Caco-2 (cell line): ENCODE data around the gene TOR1B. TPM values are rescaled to one million over a fixed set of nuclear protein-coding genes. Genes with fewer than 3 reads are reported as not detected.

Experiments used
- BruUV-seq: library from RNA; stranded (reverse); fragments of 400-500 nt; replicated peaks from 2 replicates; lab custom pipeline; 2021; lab: Mats Ljungman, UMichigan
- CTCF ChIA-PET: fragments of 300-600 bp; sonication (Branson Sonifier 250); formaldehyde crosslinking; loops from one replicate; lab custom pipeline; 2022; ENCODE audit warnings: antibody characterized with exemption; lab: Charles Lee
- POLR2A ChIA-PET: fragments of 300-600 bp; sonication (Branson Sonifier 250); formaldehyde crosslinking; loops from one replicate; lab custom pipeline; 2022; ENCODE audit warnings: antibody characterized with exemption; lab: Charles Lee
- DNase-seq, 2 experiments: peaks; one replicate each; pipeline versions ENCODE4 v3.0.0 to v3.0.0-alpha.2; 2020 to 2022
- H3K27me3 ChIP-seq: replicated peaks from 2 replicates; pipeline ENCODE4 v1.6.0; 2011; ENCODE audit warnings: low read length; ENCODE audit not compliant: control insufficient read depth, insufficient read depth
- H3K36me3 ChIP-seq: 2 replicates; pipeline ENCODE4 v1.5.1; 2011; ENCODE audit warnings: low read length; ENCODE audit not compliant: control insufficient read depth, insufficient read depth
- H3K4me1 ChIP-seq: fragments of 250-450 bp; sonication (Bioruptor Pico); 2 replicates; pipeline ENCODE4 v1.5.1; 2020; ENCODE audit warnings: mild to moderate bottlenecking
- H3K4me3 ChIP-seq: 2 replicates; pipeline ENCODE4 v1.5.1; 2011; ENCODE audit warnings: low read depth, mild to moderate bottlenecking, control low read depth, low read length
- H3K9me3 ChIP-seq: fragments of 250-450 bp; sonication (Bioruptor Pico); 2 replicates; pipeline ENCODE4 v1.5.1; 2020; ENCODE audit warnings: mild to moderate bottlenecking, moderate library complexity
- H3K27ac Mint-ChIP-seq: one replicate; pipeline ENCODE4 v1.8.0; 2022; ENCODE audit warnings: mixed read lengths; ENCODE audit not compliant: unreplicated experiment
- H3K27me3 Mint-ChIP-seq: one replicate; pipeline ENCODE4 v1.8.0; 2022; ENCODE audit warnings: mixed read lengths; ENCODE audit not compliant: insufficient read depth, unreplicated experiment
- H3K36me3 Mint-ChIP-seq: one replicate; pipeline ENCODE4 v1.8.0; 2022; ENCODE audit warnings: mild to moderate bottlenecking, mixed read lengths; ENCODE audit not compliant: insufficient read depth, unreplicated experiment
- H3K4me1 Mint-ChIP-seq: one replicate; pipeline ENCODE4 v1.8.0; 2022; ENCODE audit warnings: low read depth, mixed read lengths; ENCODE audit not compliant: unreplicated experiment
- H3K4me3 Mint-ChIP-seq: one replicate; pipeline ENCODE4 v1.8.0; 2022; ENCODE audit warnings: mild to moderate bottlenecking, moderate library complexity, mixed read lengths; ENCODE audit not compliant: unreplicated experiment
- H3K9me3 Mint-ChIP-seq: one replicate; pipeline ENCODE4 v1.8.0; 2022; ENCODE audit warnings: mixed read lengths; ENCODE audit not compliant: unreplicated experiment
- intact Hi-C: fragments of 100-400 bp; cut with micrococcal nuclease; formaldehyde crosslinking; loops from one replicate; pipeline ENCODE4 v1.10.0; 2022; ENCODE audit not compliant: unreplicated experiment
- total RNA-seq: library from RNA; stranded (reverse); gene quantifications from 2 replicates; pipeline ENCODE4 v1.2.3, GENCODE V29; 2022
- TF ChIP-seq, protein P1 (sequence below), 2 experiments: fragments of 200-600 bp in 1 of 2; IDR thresholded peaks; 1 replicate in 1 of 2; 2 replicates in 1 of 2; pipeline versions ENCODE4 v1.5.1 to v1.8.0; 2011 to 2022; ENCODE audit warnings: antibody characterized with exemption in 1 of 2, control low read depth in 1 of 2, inconsistent platforms in 1 of 2, low read depth in 1 of 2, low read length in 1 of 2, mild to moderate bottlenecking in 1 of 2, moderate library complexity in 1 of 2; ENCODE audit not compliant: insufficient read depth in 1 of 2, severe bottlenecking in 1 of 2, unreplicated experiment in 1 of 2

The TOR1B gene
- total RNA-seq, 1 experiment from 2014 or later = 22.8 TPM

DNA sequence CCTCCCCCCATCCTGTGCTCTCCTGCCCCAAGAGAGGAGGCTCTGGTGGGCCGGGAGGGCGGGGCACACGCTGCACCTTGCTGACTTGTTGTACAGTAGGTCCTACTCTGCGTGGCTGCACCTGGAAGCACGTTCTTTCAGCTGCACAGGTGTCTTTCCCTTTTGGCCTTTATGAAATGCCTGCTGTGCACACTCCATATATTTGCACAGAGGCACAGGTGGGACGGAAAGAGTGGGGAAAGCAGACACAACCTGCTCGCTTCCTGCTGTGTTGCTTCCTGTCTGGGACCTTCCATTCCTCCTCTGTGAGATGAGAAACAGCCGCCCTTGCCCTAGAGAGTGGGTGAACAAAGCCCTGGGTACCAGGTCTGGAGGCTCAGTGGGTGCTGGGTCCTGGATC is 37.0 kb downstream of the TOR1B start:
- no peaks in the 10 kb centered on the region for H3K4me1 Mint-ChIP-seq
- no peak overlapping the region for H3K4me3 Mint-ChIP-seq
- TF ChIP-seq, protein P1, sequence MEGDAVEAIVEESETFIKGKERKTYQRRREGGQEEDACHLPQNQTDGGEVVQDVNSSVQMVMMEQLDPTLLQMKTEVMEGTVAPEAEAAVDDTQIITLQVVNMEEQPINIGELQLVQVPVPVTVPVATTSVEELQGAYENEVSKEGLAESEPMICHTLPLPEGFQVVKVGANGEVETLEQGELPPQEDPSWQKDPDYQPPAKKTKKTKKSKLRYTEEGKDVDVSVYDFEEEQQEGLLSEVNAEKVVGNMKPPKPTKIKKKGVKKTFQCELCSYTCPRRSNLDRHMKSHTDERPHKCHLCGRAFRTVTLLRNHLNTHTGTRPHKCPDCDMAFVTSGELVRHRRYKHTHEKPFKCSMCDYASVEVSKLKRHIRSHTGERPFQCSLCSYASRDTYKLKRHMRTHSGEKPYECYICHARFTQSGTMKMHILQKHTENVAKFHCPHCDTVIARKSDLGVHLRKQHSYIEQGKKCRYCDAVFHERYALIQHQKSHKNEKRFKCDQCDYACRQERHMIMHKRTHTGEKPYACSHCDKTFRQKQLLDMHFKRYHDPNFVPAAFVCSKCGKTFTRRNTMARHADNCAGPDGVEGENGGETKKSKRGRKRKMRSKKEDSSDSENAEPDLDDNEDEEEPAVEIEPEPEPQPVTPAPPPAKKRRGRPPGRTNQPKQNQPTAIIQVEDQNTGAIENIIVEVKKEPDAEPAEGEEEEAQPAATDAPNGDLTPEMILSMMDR (IDR thresholded peaks at IDR 0.05; ENCODE audit: insufficient read depth in 1 of 2, low read depth in 1 of 2, low read length in 1 of 2, severe bottlenecking in 1 of 2, unreplicated experiment in 1 of 2) = no peak
- H3K27ac Mint-ChIP-seq = no peak overlapping the region
- intact Hi-C loops = no loop called here
- no peaks in the 10 kb centered on the region for H3K9me3 Mint-ChIP-seq
- POLR2A ChIA-PET = no interaction called here
- H3K4me1 ChIP-seq = no peaks in the 10 kb centered on the region
- no peak for DNase-seq
- no TSS peak for BruUV-seq
- no peak overlapping the region for H3K4me3 ChIP-seq
- H3K36me3 ChIP-seq = no peaks in the 10 kb centered on the region
- H3K27me3 ChIP-seq = no peaks in the 10 kb centered on the region
- CTCF ChIA-PET = no interaction called here
- H3K27me3 Mint-ChIP-seq = no peaks in the 10 kb centered on the region
- peaks cover 8% of the 10 kb centered on the region for H3K36me3 Mint-ChIP-seq
- no peaks in the 10 kb centered on the region for H3K9me3 ChIP-seq

DNA sequence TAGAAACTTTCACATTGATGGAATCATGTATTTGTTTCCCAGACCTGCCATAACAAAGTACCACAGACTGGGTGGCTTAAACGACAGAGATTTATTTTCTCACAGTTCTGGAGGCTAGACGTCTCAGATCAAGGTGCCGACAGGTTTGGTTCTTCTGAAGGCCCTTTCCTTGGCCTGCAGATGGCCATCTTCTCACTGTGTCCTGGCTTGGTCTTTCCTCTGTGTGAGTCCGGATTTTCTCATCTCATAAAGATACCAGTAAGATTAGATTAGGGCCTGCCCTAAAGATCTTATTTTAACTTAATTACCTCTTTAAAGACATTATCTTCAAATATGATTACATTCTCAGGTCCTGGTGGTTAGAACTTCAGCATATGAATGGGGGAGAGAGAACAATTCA is 38.1 kb downstream of the TOR1B start:
- Mint-ChIP-seq H3K4me1 (no peaks in the 10 kb centered on the region), H3K9me3 (no peaks in the 10 kb centered on the region), H3K27me3 (no peaks in the 10 kb centered on the region), H3K36me3 (no peaks in the 10 kb centered on the region), H3K4me3 (no peak overlapping the region), H3K27ac (no peak overlapping the region)
- no peak for DNase-seq
- no peaks in the 10 kb centered on the region for H3K9me3 ChIP-seq
- H3K4me3 ChIP-seq = no peak overlapping the region
- no peaks in the 10 kb centered on the region for H3K4me1 ChIP-seq
- BruUV-seq = no TSS peak
- CTCF ChIA-PET = no interaction called here
- POLR2A ChIA-PET = no interaction called here
- intact Hi-C loops = no loop called here
- no peaks in the 10 kb centered on the region for H3K36me3 ChIP-seq
- TF ChIP-seq, protein P1 (IDR thresholded peaks at IDR 0.05; ENCODE audit: insufficient read depth in 1 of 2, low read depth in 1 of 2, low read length in 1 of 2, severe bottlenecking in 1 of 2, unreplicated experiment in 1 of 2) = no peak
- H3K27me3 ChIP-seq = no peaks in the 10 kb centered on the region

DNA sequence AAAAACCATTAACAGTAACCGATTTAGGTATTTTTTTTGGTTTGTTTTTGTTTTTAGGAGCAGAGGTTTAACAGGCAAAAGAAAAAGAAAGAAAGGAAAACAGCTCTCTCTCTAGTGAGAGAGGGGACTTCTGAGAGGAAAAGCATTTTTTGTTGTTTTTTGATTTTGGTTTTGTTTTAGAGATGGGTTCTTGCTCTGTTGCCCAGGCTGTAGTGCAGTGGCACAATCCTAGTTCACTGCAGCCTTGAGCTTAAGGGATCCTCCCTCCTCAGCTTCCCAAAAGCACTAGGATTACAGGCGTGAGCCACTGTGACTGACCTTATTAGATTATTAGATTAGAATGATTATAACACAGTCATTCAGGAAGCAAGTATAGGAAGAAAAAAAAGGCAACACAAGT is 42.4 kb downstream of the TOR1B start:
- ChIA-PET CTCF (no interaction called here), POLR2A (no interaction called here)
- no peak overlapping the region for H3K4me3 ChIP-seq
- H3K36me3 ChIP-seq = no peaks in the 10 kb centered on the region
- no peaks in the 10 kb centered on the region for H3K9me3 ChIP-seq
- DNase-seq = no peak
- H3K36me3 Mint-ChIP-seq = no peaks in the 10 kb centered on the region
- H3K27ac Mint-ChIP-seq = no peak overlapping the region
- no peaks in the 10 kb centered on the region for H3K27me3 Mint-ChIP-seq
- H3K27me3 ChIP-seq = no peaks in the 10 kb centered on the region
- H3K4me1 Mint-ChIP-seq = no peaks in the 10 kb centered on the region
- no peak overlapping the region for H3K4me3 Mint-ChIP-seq
- BruUV-seq = no TSS peak
- H3K4me1 ChIP-seq = no peaks in the 10 kb centered on the region
- TF ChIP-seq, protein P1 (IDR thresholded peaks at IDR 0.05; ENCODE audit: insufficient read depth in 1 of 2, low read depth in 1 of 2, low read length in 1 of 2, severe bottlenecking in 1 of 2, unreplicated experiment in 1 of 2) = no peak
- no peaks in the 10 kb centered on the region for H3K9me3 Mint-ChIP-seq
- intact Hi-C loops = no loop called here
